ENCODE results near the gene MCC.

The MCC gene

DNA sequence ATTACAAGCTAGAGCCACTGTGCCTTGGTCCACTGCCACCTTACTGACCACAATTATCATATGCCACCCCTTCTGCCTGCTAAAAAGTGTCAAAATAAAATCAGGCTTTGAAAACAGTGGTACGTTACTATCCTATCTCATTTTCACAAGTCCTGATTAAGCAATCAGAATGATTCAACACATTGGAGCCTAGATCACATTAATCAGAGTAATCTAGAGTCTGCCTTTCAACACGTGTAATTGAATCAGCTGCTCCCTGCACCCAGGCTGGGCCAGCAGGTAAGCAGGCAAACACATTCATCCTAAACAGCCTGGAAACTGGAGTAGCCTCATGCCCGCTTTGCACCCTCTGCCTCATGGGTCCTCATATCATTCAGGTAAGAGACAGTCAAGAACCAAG lies 325.5 kb downstream of the MCC start:
- TF ChIP-seq EZH2 (optimal IDR thresholded peaks at IDR 0.05; ENCODE audit: low read depth, low read length) (no peak), EZH2phosphoT487 (IDR thresholded peaks at IDR 0.05; ENCODE audit: low read length) (no peak)
- TF ChIP-seq, protein P1, sequence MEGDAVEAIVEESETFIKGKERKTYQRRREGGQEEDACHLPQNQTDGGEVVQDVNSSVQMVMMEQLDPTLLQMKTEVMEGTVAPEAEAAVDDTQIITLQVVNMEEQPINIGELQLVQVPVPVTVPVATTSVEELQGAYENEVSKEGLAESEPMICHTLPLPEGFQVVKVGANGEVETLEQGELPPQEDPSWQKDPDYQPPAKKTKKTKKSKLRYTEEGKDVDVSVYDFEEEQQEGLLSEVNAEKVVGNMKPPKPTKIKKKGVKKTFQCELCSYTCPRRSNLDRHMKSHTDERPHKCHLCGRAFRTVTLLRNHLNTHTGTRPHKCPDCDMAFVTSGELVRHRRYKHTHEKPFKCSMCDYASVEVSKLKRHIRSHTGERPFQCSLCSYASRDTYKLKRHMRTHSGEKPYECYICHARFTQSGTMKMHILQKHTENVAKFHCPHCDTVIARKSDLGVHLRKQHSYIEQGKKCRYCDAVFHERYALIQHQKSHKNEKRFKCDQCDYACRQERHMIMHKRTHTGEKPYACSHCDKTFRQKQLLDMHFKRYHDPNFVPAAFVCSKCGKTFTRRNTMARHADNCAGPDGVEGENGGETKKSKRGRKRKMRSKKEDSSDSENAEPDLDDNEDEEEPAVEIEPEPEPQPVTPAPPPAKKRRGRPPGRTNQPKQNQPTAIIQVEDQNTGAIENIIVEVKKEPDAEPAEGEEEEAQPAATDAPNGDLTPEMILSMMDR (IDR thresholded peaks at IDR 0.05; ENCODE audit: low read length), result no peak
- no peak overlapping the region for H3K4me2 ChIP-seq (ENCODE audit: low read depth, low read length)
- H3K9me2 ChIP-seq (replicated peaks; ENCODE audit: insufficient read depth, low read length), result no peaks in the 10 kb centered on the region
- H3K4me1 ChIP-seq (ENCODE audit: low read length), result peaks cover 13% of the 10 kb centered on the region
- DNase-seq, result no peak
- H3K9me3 ChIP-seq (replicated peaks; ENCODE audit: insufficient read depth, low read length), result no peaks in the 10 kb centered on the region
- no peaks in the 10 kb centered on the region for H3F3A ChIP-seq (ENCODE audit: insufficient read depth, low read length)
- no peaks in the 10 kb centered on the region for H3K27me3 ChIP-seq (replicated peaks; ENCODE audit: insufficient read depth, low read length)
- peaks cover 16% of the 10 kb centered on the region for H4K20me1 ChIP-seq (ENCODE audit: insufficient read depth, low read length)
- H3K27ac ChIP-seq (ENCODE audit: low read length), result no peak overlapping the region
- H2AFZ ChIP-seq (ENCODE audit: low read length), result no peak overlapping the region
- H3K79me2 ChIP-seq (ENCODE audit: low read length), result peaks cover 97% of the 10 kb centered on the region
- no peak overlapping the region for H3K4me3 ChIP-seq (ENCODE audit: low read length)
- no peaks in the 10 kb centered on the region for H3K36me3 ChIP-seq (replicated peaks; ENCODE audit: insufficient read depth, low read length)
- no peak overlapping the region for H3K9ac ChIP-seq (ENCODE audit: low read length)

DNA sequence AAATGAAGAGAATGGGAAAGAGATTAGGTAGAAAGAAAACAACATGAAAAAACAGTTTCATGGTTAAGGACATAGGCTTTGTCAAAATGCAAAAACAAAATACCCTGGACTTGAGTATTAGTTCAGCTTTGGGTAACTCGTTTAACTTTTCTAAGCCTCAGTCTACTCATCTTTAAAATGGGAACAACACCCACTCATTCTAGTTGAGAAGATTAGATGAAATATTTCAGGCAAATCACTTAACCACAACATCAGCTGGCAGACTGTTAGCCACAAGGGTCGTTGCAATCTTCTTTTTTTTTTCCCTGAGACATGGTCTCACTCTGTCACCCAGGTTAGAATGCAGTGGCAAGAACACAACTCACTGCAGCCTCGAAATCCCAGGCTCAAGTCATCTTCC lies 326.0 kb downstream of the MCC start:
- H3K36me3 ChIP-seq (replicated peaks; ENCODE audit: insufficient read depth, low read length), result no peaks in the 10 kb centered on the region
- H3K4me1 ChIP-seq (ENCODE audit: low read length), result peaks cover 18% of the 10 kb centered on the region

DNA sequence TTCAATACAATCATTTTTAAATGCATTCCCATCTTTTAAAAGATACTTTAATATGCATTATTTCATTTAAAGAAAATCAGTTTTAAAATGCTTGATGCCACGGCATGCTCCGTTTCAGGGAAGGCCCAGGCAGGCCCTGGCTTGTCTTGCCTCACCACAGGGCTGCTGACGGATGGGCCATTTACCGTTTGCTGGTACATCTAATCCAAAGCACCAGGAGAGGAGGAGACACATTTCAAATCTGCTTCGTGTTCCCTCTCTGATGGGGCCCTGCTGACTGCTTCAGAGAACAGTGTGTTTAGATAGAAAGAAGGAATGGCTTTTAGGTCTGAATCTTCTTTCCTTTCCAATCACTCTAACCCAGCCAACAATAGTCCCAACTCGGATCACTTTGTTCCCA lies 326.4 kb downstream of the MCC start:
- Histone ChIP-seq H2AFZ (ENCODE audit: low read length) (no peak overlapping the region), H3K9ac (ENCODE audit: low read length) (no peak overlapping the region), H3F3A (ENCODE audit: insufficient read depth, low read length) (no peaks in the 10 kb centered on the region), H4K20me1 (ENCODE audit: insufficient read depth, low read length) (peaks cover 16% of the 10 kb centered on the region), H3K9me2 (replicated peaks; ENCODE audit: insufficient read depth, low read length) (no peaks in the 10 kb centered on the region), H3K4me3 (ENCODE audit: low read length) (no peak overlapping the region), H3K79me2 (ENCODE audit: low read length) (peaks cover 97% of the 10 kb centered on the region), H3K36me3 (replicated peaks; ENCODE audit: insufficient read depth, low read length) (no peaks in the 10 kb centered on the region), H3K4me1 (ENCODE audit: low read length) (peaks cover 22% of the 10 kb centered on the region), H3K4me2 (ENCODE audit: low read depth, low read length) (no peak overlapping the region), H3K9me3 (replicated peaks; ENCODE audit: insufficient read depth, low read length) (no peaks in the 10 kb centered on the region), H3K27ac (ENCODE audit: low read length) (no peak overlapping the region), H3K27me3 (replicated peaks; ENCODE audit: insufficient read depth, low read length) (no peaks in the 10 kb centered on the region)
- no peak for TF ChIP-seq EZH2 (optimal IDR thresholded peaks at IDR 0.05; ENCODE audit: low read depth, low read length)
- TF ChIP-seq, protein P1 (IDR thresholded peaks at IDR 0.05; ENCODE audit: low read length), result no peak
- no peak for TF ChIP-seq EZH2phosphoT487 (IDR thresholded peaks at IDR 0.05; ENCODE audit: low read length)
- DNase-seq, result no peak

More for the DNA sequence above, 326.0 kb downstream of the MCC start:
- Histone ChIP-seq H3K9me2 (replicated peaks; ENCODE audit: insufficient read depth, low read length) (no peaks in the 10 kb centered on the region), H3F3A (ENCODE audit: insufficient read depth, low read length) (no peaks in the 10 kb centered on the region), H3K27ac (ENCODE audit: low read length) (no peak overlapping the region), H3K4me2 (ENCODE audit: low read depth, low read length) (no peak overlapping the region), H3K79me2 (ENCODE audit: low read length) (peaks cover 97% of the 10 kb centered on the region), H4K20me1 (ENCODE audit: insufficient read depth, low read length) (peaks cover 16% of the 10 kb centered on the region), H3K9me3 (replicated peaks; ENCODE audit: insufficient read depth, low read length) (no peaks in the 10 kb centered on the region), H3K9ac (ENCODE audit: low read length) (no peak overlapping the region), H3K4me3 (ENCODE audit: low read length) (no peak overlapping the region), H2AFZ (ENCODE audit: low read length) (no peak overlapping the region), H3K27me3 (replicated peaks; ENCODE audit: insufficient read depth, low read length) (no peaks in the 10 kb centered on the region)
- TF ChIP-seq, protein P1 (IDR thresholded peaks at IDR 0.05; ENCODE audit: low read length), result no peak
- TF ChIP-seq EZH2 (optimal IDR thresholded peaks at IDR 0.05; ENCODE audit: low read depth, low read length) (no peak), EZH2phosphoT487 (IDR thresholded peaks at IDR 0.05; ENCODE audit: low read length) (no peak)
- no peak for DNase-seq

All from MM.1S (cell line).